H1 (cell line): ENCODE measurements around the gene QSOX1. TPM values are rescaled to one million over a fixed set of nuclear protein-coding genes. Genes with fewer than 3 reads are reported as not detected.
A peak's percentile ranks its signal among the peaks of the same experiment; 100 is the strongest.

Experiments used
- CTCF ChIA-PET: fragments of 300-600 bp; sonication (Branson Sonifier 250); formaldehyde crosslinking; loops from one replicate; lab custom pipeline; 2021; ENCODE audit not compliant: partially characterized antibody; lab: Charles Lee
- POLR2A ChIA-PET: fragments of 300-600 bp; sonication (Branson Sonifier 250); formaldehyde crosslinking; loops from one replicate; lab custom pipeline; 2021; ENCODE audit warnings: inconsistent platforms; ENCODE audit not compliant: partially characterized antibody; lab: Charles Lee
- DNase-seq, 2 experiments: peaks; one replicate each; pipeline versions ENCODE4 v3.0.0 to v3.0.0-alpha.2; 2010 to 2022; ENCODE audit warnings: low spot score in 2 of 2, low read depth in 1 of 2, mixed read lengths in 1 of 2
- FAIRE-seq: peaks from 2 replicates; lab custom pipeline; 2011; peaks lifted over from hg19 to GRCh38; lab: Jason Lieb, UNC
- H2AFZ ChIP-seq: 2 replicates; pipeline ENCODE4 v1.8.1; 2012; ENCODE audit warnings: low read length, inconsistent platforms
- H2AK5ac ChIP-seq: 2 replicates; pipeline ENCODE4 v1.6.1; 2013; ENCODE audit warnings: low read depth, low read length
- H2BK120ac ChIP-seq: replicated peaks from 2 replicates; pipeline ENCODE3; 2013; ENCODE audit warnings: low read depth, low read length, inconsistent platforms
- H2BK12ac ChIP-seq: 2 replicates; pipeline ENCODE4 v1.6.1; 2013; ENCODE audit warnings: low read depth, low read length
- H2BK15ac ChIP-seq: 2 replicates; pipeline ENCODE4 v1.6.1; 2013; ENCODE audit warnings: low read length
- H2BK20ac ChIP-seq: 2 replicates; pipeline ENCODE4 v1.6.1; 2013; ENCODE audit warnings: low read length
- H2BK5ac ChIP-seq: 2 replicates; pipeline ENCODE4 v1.6.1; 2013; ENCODE audit warnings: low read depth, low read length
- H3K14ac ChIP-seq: 2 replicates; pipeline ENCODE4 v1.6.1; 2013; ENCODE audit warnings: inconsistent platforms; ENCODE audit not compliant: insufficient read length
- H3K18ac ChIP-seq: 2 replicates; pipeline ENCODE4 v1.6.1; 2013; ENCODE audit warnings: low read length; ENCODE audit errors: extremely low read depth
- H3K23ac ChIP-seq: 2 replicates; pipeline ENCODE4 v1.6.1; 2013; ENCODE audit warnings: inconsistent platforms; ENCODE audit not compliant: insufficient read length
- H3K23me2 ChIP-seq: 2 replicates; pipeline ENCODE4 v1.6.1; 2013; ENCODE audit warnings: low read depth, low read length
- H3K27ac ChIP-seq: 2 replicates; pipeline ENCODE4 v1.6.1; 2011; ENCODE audit warnings: low read depth, low read length, inconsistent platforms
- H3K27me3 ChIP-seq, 4 experiments: replicated peaks in 1 of 4; 1 replicate in 1 of 4; 2 replicates in 3 of 4; pipeline versions ENCODE4 v1.6.1 to v1.8.1; 2011 to 2013; ENCODE audit warnings: low read length in 3 of 4, mild to moderate bottlenecking in 3 of 4, inconsistent platforms in 2 of 4, mixed read lengths in 2 of 4, moderate library complexity in 1 of 4; ENCODE audit not compliant: control insufficient read depth in 3 of 4, insufficient read depth in 3 of 4; ENCODE audit errors: extremely low read depth in 1 of 4
- H3K36me3 ChIP-seq, 4 experiments: 2 replicates each; pipeline versions ENCODE4 v1.6.1 to v1.8.1; 2011 to 2013; ENCODE audit warnings: mild to moderate bottlenecking in 4 of 4, low read length in 3 of 4, moderate library complexity in 2 of 4, control low read depth in 1 of 4, inconsistent platforms in 1 of 4; ENCODE audit not compliant: insufficient read depth in 4 of 4, control insufficient read depth in 2 of 4
- H3K4ac ChIP-seq: replicated peaks from 2 replicates; pipeline ENCODE3; 2013; ENCODE audit warnings: low read length, low read depth, mixed read lengths, inconsistent platforms; ENCODE audit not compliant: insufficient read length
- H3K4me1 ChIP-seq, 4 experiments: replicated peaks in 1 of 4; 1 replicate in 1 of 4; 2 replicates in 3 of 4; pipeline versions ENCODE4 v1.6.1 to v1.8.1; 2011 to 2013; ENCODE audit warnings: low read length in 3 of 4, inconsistent platforms in 2 of 4, mixed read lengths in 1 of 4; ENCODE audit not compliant: insufficient read depth in 4 of 4, control insufficient read depth in 3 of 4
- H3K4me2 ChIP-seq, 2 experiments: 2 replicates each; pipeline versions ENCODE4 v1.6.1 to v1.8.1; 2011 to 2013; ENCODE audit warnings: low read depth in 2 of 2, low read length in 2 of 2, control low read depth in 1 of 2, inconsistent platforms in 1 of 2, mild to moderate bottlenecking in 1 of 2; ENCODE audit not compliant: insufficient read depth in 1 of 2
- H3K4me3 ChIP-seq, 4 experiments: fragments of 200-600, 300-600 bp in 1 of 4; sonication (generic), shearing (Covaris generic), sonication (Bioruptor Twin) in 1 of 4; 2 replicates each; pipeline versions ENCODE4 v1.5.1 to v1.8.1; 2011 to 2016; ENCODE audit warnings: low read length in 4 of 4, low read depth in 3 of 4, control low read depth in 2 of 4, inconsistent platforms in 2 of 4, mild to moderate bottlenecking in 2 of 4, mixed read lengths in 1 of 4, moderate library complexity in 1 of 4; ENCODE audit not compliant: insufficient read depth in 2 of 4; ENCODE audit errors: extremely low read depth in 1 of 4
- H3K56ac ChIP-seq: replicated peaks from 2 replicates; pipeline ENCODE3; 2013; ENCODE audit warnings: low read depth, mild to moderate bottlenecking, mixed read lengths, low read length, inconsistent platforms; ENCODE audit not compliant: insufficient read length
- H3K79me1 ChIP-seq: 2 replicates; pipeline ENCODE4 v1.6.1; 2013; ENCODE audit warnings: low read depth, low read length, control low read depth
- H3K79me2 ChIP-seq, 2 experiments: 2 replicates each; pipeline versions ENCODE4 v1.6.1 to v1.8.1; 2012 to 2013; ENCODE audit warnings: low read length in 2 of 2, mild to moderate bottlenecking in 2 of 2, inconsistent platforms in 1 of 2; ENCODE audit not compliant: insufficient read depth in 2 of 2, control insufficient read depth in 1 of 2
- H3K9ac ChIP-seq, 4 experiments: replicated peaks in 1 of 4; 1 replicate in 1 of 4; 2 replicates in 3 of 4; pipeline versions ENCODE4 v1.6.1 to v1.8.1; 2011 to 2013; ENCODE audit warnings: low read depth in 3 of 4, low read length in 3 of 4, control low read depth in 2 of 4, mild to moderate bottlenecking in 2 of 4, moderate library complexity in 2 of 4, inconsistent platforms in 1 of 4; ENCODE audit errors: extremely low read depth in 1 of 4
- H3K9me3 ChIP-seq, 2 experiments: 2 replicates each; pipeline versions ENCODE4 v1.6.1 to v1.8.1; 2012 to 2013; ENCODE audit warnings: mild to moderate bottlenecking in 2 of 2, moderate library complexity in 2 of 2, control low read depth in 1 of 2, inconsistent platforms in 1 of 2, low read depth in 1 of 2, low read length in 1 of 2, mixed read lengths in 1 of 2; ENCODE audit not compliant: insufficient read depth in 2 of 2
- H4K20me1 ChIP-seq, 2 experiments: replicated peaks in 1 of 2; 2 replicates each; pipeline versions ENCODE3 to v1.8.1; 2011 to 2013; ENCODE audit warnings: inconsistent platforms in 2 of 2, low read length in 2 of 2, mild to moderate bottlenecking in 1 of 2; ENCODE audit not compliant: insufficient read depth in 2 of 2, control insufficient read depth in 1 of 2
- H4K5ac ChIP-seq: 2 replicates; pipeline ENCODE4 v1.6.1; 2013; ENCODE audit warnings: low read length, low read depth, mixed read lengths, inconsistent platforms; ENCODE audit not compliant: insufficient read length
- H4K8ac ChIP-seq: 2 replicates; pipeline ENCODE4 v1.8.0; 2013; ENCODE audit warnings: mild to moderate bottlenecking, moderate library complexity, low read length, inconsistent platforms; ENCODE audit not compliant: insufficient read depth; ENCODE audit errors: extremely low read depth
- H4K91ac ChIP-seq: replicated peaks from 2 replicates; pipeline ENCODE3; 2013; ENCODE audit warnings: low read length, mixed read lengths, inconsistent platforms; ENCODE audit not compliant: insufficient read length
- MAX ChIP-seq: IDR thresholded peaks from 2 replicates; pipeline ENCODE4 v1.6.1; 2012; ENCODE audit warnings: inconsistent platforms
- POLR2A ChIP-seq, 2 experiments: IDR thresholded peaks; 1 replicate in 1 of 2; 2 replicates in 1 of 2; pipeline ENCODE4 v1.6.1; 2011; ENCODE audit warnings: low read depth in 2 of 2, low read length in 2 of 2, mild to moderate bottlenecking in 2 of 2; ENCODE audit errors: control extremely low read depth in 1 of 2
- RNF2 ChIP-seq: fragments of 200-900, 300-1000 bp; sonication (generic); IDR thresholded peaks from 2 replicates; pipeline ENCODE4 v1.7.1; 2016; ENCODE audit warnings: borderline replicate concordance, low read depth, mild to moderate bottlenecking, antibody characterized with exemption, low read length; ENCODE audit not compliant: poor library complexity, severe bottlenecking; ENCODE audit errors: missing control alignments
- TEAD4 ChIP-seq: IDR thresholded peaks from 2 replicates; pipeline ENCODE4 v1.6.1; 2012; ENCODE audit warnings: low read depth, low read length, inconsistent platforms, mixed read lengths
- WGBS, 2 experiments: shearing (Covaris generic) in 1 of 2; methylation state at CpG; one replicate each; pipeline versions ENCODE4 v1.1.6 to v1.1.7; 2013 to 2015; ENCODE audit warnings: low lambda C conversion rate in 2 of 2, mixed read lengths in 2 of 2, inconsistent platforms in 1 of 2, low coverage in 1 of 2, missing lambda C conversion rate in 1 of 2; ENCODE audit not compliant: insufficient replicate concordance in 2 of 2, insufficient coverage in 1 of 2, insufficient read length in 1 of 2; ENCODE audit errors: extremely low coverage in 1 of 2, missing lambda C conversion rate in 1 of 2; 5-methylcytosine and 5-hydroxymethylcytosine counted together
- polyA plus RNA-seq, 7 experiments: library from polyadenylated mRNA; depleted of rRNA in 3 of 7; stranded (reverse) in 5 of 7; unstranded in 2 of 7; fragments of >200 nt in 5 of 7; fragments of 200-250 nt in 2 of 7; gene quantifications; 1 replicate in 5 of 7; 2 replicates in 1 of 7; 4 replicates in 1 of 7; pipeline versions ENCODE4 v1.2.1 to v1.2.3, GENCODE V29; 2011 to 2013; ENCODE audit warnings: missing spikeins in 2 of 7, mixed read lengths in 2 of 7
- total RNA-seq: library from RNA; stranded (reverse); fragmentation: NEBNext Ultra II Directional; extraction: Animal tissue kit (Norgen Biotek cat#: 25700); gene quantifications from 2 replicates; pipeline ENCODE4 v1.2.1, GENCODE V29; 2021

The QSOX1 gene
- total and polyA plus RNA-seq, 2 of the 8 experiments (the other 6 are each of a cell fraction or from before 2014, with no cell fraction given): 97.7 to 123 TPM

GRCh38 chr1:180232521-180233043, 77.9 kb downstream of the QSOX1 start:
- H3K4me2 ChIP-seq: peak overlapping the region; percentile 80 to 91
- H4K20me1 ChIP-seq: peaks cover 0 to 13% of the 10 kb centered on the region in 2 experiments
- peaks cover 2% of the 10 kb centered on the region; the same call in 1 of the 2 replicates for H3K79me1 ChIP-seq

More at GRCh38 chr1:180232521-180233043, 77.9 kb downstream of the QSOX1 start:
- peak overlapping the region; percentile 68; the same call in 1 of the 2 replicates for H2BK20ac ChIP-seq
- peaks cover 21 to 47% (median 32%) of the 10 kb centered on the region in 4 experiments for H3K4me1 ChIP-seq
- TF ChIP-seq RNF2: peak; percentile 71
- no peak for TF ChIP-seq POLR2A (IDR thresholded peaks at IDR 0.05; ENCODE audit: control extremely low read depth in 1 of 2, low read depth in 2 of 2, low read length in 2 of 2)
- TF ChIP-seq TEAD4: no peak
- no peak for TF ChIP-seq MAX
- TF ChIP-seq, all 59 proteins: peak for 1
- H2BK5ac ChIP-seq: peak overlapping the region; percentile 49; the same call in 1 of the 2 replicates
- FAIRE-seq (no peak), DNase-seq (no peak)
- no peak overlapping the region for H4K8ac ChIP-seq
- ChIA-PET CTCF (interaction anchor here (0.9 to 6.9 kb wide), 17 partner anchors 8 to 68 kb away, joined by 3 to 65 read pairs (median 5); no protein-coding TSS in a partner anchor), POLR2A (interaction anchor here (0.8 to 3.9 kb wide), 8 partner anchors 10 to 47 kb away, joined by 3 to 29 read pairs (median 6); no protein-coding TSS in a partner anchor)
- H3K56ac ChIP-seq: no peak overlapping the region
- H3K14ac ChIP-seq: no peak overlapping the region
- no peak overlapping the region for H4K5ac ChIP-seq
- no peak overlapping the region for H3K4ac ChIP-seq
- H2BK120ac ChIP-seq: peak overlapping the region; percentile 44
- H3K27ac ChIP-seq: no peak overlapping the region
- H3K23ac ChIP-seq: no peak overlapping the region
- peak overlapping the region; percentile 91 for H2AK5ac ChIP-seq
- H4K91ac ChIP-seq: peak overlapping the region; percentile 1
- H3K9me3 ChIP-seq: peaks cover 0 to 4% of the 10 kb centered on the region in 2 experiments; a peak in 1 of 4 replicates
- no peaks in the 10 kb centered on the region; a peak in 1 of 8 replicates for H3K36me3 ChIP-seq
- H3K23me2 ChIP-seq: peaks cover 41% of the 10 kb centered on the region; the same call in 1 of the 2 replicates
- H2AFZ ChIP-seq: no peak overlapping the region
- H3K4me3 ChIP-seq: peak overlapping the region in 3 of 4 experiments; percentile 45 to 67 (median 57); a peak in 5 of 8 replicates
- peak overlapping the region; percentile 5; the same call in 1 of the 2 replicates for H2BK15ac ChIP-seq
- no peak overlapping the region for H3K9ac ChIP-seq
- 5% methylated on average over 11 of the region's 11 CpGs; no CpG with 5 or more reads in 1 of the 2 experiments for WGBS, 2 experiments
- peaks cover 50 to 89% (median 84%) of the 10 kb centered on the region in 4 experiments for H3K27me3 ChIP-seq
- no peaks in the 10 kb centered on the region for H3K79me2 ChIP-seq
- peak overlapping the region; percentile 75 for H3K18ac ChIP-seq
- H2BK12ac ChIP-seq: peak overlapping the region; percentile 99
